Ovary (tissue), 9 donors: ENCODE data around the gene ZFYVE1. TPM values are rescaled to one million over a fixed set of nuclear protein-coding genes. Genes with fewer than 3 reads are reported as not detected.
A peak's percentile ranks its signal among the peaks of the same experiment; 100 is the strongest.

Source experiments
- DNase-seq, 5 donors: peaks; one replicate each; pipeline ENCODE4 v3.0.0-alpha.2; 2019 to 2020
- H3K27ac ChIP-seq, 2 donors: fragments of 200-600 bp; one replicate each; pipeline versions ENCODE4 v1.5.1 to v1.8.0; 2019 to 2022
- H3K27me3 ChIP-seq: fragments of 200-600 bp; one replicate; pipeline ENCODE4 v1.8.0; 2022
- H3K36me3 ChIP-seq: fragments of 200-600 bp; sonication (generic); one replicate; pipeline ENCODE4 v1.5.1; 2019
- H3K4me1 ChIP-seq: one replicate; pipeline ENCODE4 v1.8.1; 2013; ENCODE audit warnings: mild to moderate bottlenecking, moderate library complexity; ENCODE audit not compliant: insufficient read depth
- H3K4me3 ChIP-seq: fragments of 200-600 bp; sonication (generic); one replicate; pipeline ENCODE4 v1.5.1; 2017
- H3K9me3 ChIP-seq, 2 donors: fragments of 200-600 bp in 1 of 2; sonication (generic) in 1 of 2; one replicate each; pipeline versions ENCODE4 v1.5.1 to v1.8.1; 2013 to 2019; ENCODE audit warnings: mild to moderate bottlenecking in 1 of 2, moderate library complexity in 1 of 2
- CTCF ChIP-seq, 3 donors: fragments of 450-650 bp in 2 of 3; fragments of 200-600 bp in 1 of 3; IDR thresholded peaks; one replicate each; pipeline versions ENCODE4 v1.5.1 to v1.8.0; 2016 to 2022; ENCODE audit warnings: antibody characterized with exemption in 3 of 3, mild to moderate bottlenecking in 1 of 3
- EP300 ChIP-seq: sonication (generic); formaldehyde crosslinking; IDR thresholded peaks from one replicate; pipeline ENCODE4 v1.6.1; 2017; ENCODE audit warnings: antibody characterized with exemption
- POLR2A ChIP-seq: fragments of 450-650 bp; IDR thresholded peaks from one replicate; pipeline ENCODE4 v1.6.1; 2017; ENCODE audit warnings: antibody characterized with exemption, mild to moderate bottlenecking, moderate library complexity
- WGBS, 3 donors: extraction: QIAGEN DNeasy Blood & Tissue Kit in 1 of 3; methylation state at CpG; one replicate each; pipeline versions ENCODE4 v1.1.5 to v1.1.7; 2013 to 2017; 5-methylcytosine and 5-hydroxymethylcytosine counted together
- intact Hi-C, 4 donors: fragments of 100-400 bp; cut with DNase I; formaldehyde crosslinking; loops; one replicate each; pipeline versions ENCODE4 v1.11.0 to v1.15.1; 2022 to 2023
- polyA plus RNA-seq, 2 donors: library from polyadenylated mRNA; stranded (reverse); fragments of 200-250 nt in 1 of 2; fragments of 350-450 nt in 1 of 2; fragmentation: Illumina TruSeq in 1 of 2; extraction: RNeasy Lipid Tissue Mini Kit (QIAGEN cat#74804) in 1 of 2; gene quantifications; one replicate each; pipeline ENCODE4 v1.2.3, GENCODE V29; 2013 to 2014
- total RNA-seq, 7 donors: library from RNA; depleted of rRNA in 2 of 7; stranded (reverse); fragments of >200 nt in 2 of 7; fragmentation: NEBNext Ultra II Directional in 3 of 7; extraction: Animal tissue kit (Norgen Biotek cat#: 25700) in 3 of 7; gene quantifications; one replicate each; pipeline versions ENCODE4 v1.1.0 to v1.2.4, GENCODE V29; 2016 to 2023
- donor health status: DM: no; HTN: no; CAD: no; lungs with moderate emphysema.
- donor health status: DM: no; HTN: no; CAD: no.
- donor health status: Bipolar disorder and iron deficiency.
- donor health status: DM: yes; HTN: yes; CAD: no.
- donor health status: DM: no; HTN: no; CAD: no.
- donor health status: DM: yes; HTN: yes; CAD: no.

Gene ZFYVE1
- total and polyA plus RNA-seq, 9 donors: 8.6 to 17.6 (median 12.3) TPM

DNA sequence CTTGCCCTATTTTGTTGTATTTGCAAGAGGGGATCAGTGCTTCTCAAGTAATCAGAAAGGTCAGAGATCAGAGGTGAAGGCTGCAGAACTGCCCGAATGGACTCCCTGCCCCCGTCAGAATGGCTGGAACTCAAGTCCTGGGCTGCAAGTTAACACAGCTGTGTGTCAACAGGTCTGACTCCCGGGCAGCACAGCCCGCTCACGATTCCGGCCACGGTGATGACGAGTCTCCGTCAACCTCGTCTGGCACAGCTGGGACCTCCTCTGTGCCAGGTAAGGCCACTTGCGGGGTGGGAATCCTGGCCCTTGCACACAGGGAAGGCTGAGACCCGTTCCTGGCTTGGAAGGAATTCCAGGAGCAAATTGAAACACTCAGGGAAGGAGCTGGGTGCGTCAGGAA lies 87.3 kb downstream of the ZFYVE1 start:
- Histone ChIP-seq H3K4me3 (no peak overlapping the region), H3K4me1 (peaks cover 4% of the 10 kb centered on the region), H3K36me3 (no peaks in the 10 kb centered on the region), H3K27me3 (no peaks in the 10 kb centered on the region), H3K27ac (peak overlapping the region in 1 of 2 donors; percentile 58), H3K9me3 (no peaks in the 10 kb centered on the region)
- WGBS, 3 donors: 15 to 50% (median 22%) methylated on average over 13 of the region's 13 CpGs
- peak; percentile 38 to 68 (median 60) for DNase-seq
- TF ChIP-seq EP300: no peak
- no peak for TF ChIP-seq CTCF (IDR thresholded peaks at IDR 0.05)
- TF ChIP-seq POLR2A: no peak
- intact Hi-C loops: loop anchor here in 1 of 4 donors (5.0 kb wide), 1 partner anchor 32 kb away; no protein-coding TSS in a partner anchor

- intact Hi-C loops: no loop called here
- Histone ChIP-seq H3K4me3 (no peak overlapping the region), H3K27ac (no peak overlapping the region), H3K27me3 (no peaks in the 10 kb centered on the region), H3K9me3 (no peaks in the 10 kb centered on the region), H3K4me1 (no peaks in the 10 kb centered on the region), H3K36me3 (no peaks in the 10 kb centered on the region)
- TF ChIP-seq CTCF (IDR thresholded peaks at IDR 0.05) (no peak), POLR2A (no peak), EP300 (no peak)
- DNase-seq: no peak
- WGBS, 3 donors: 86 to 91% (median 88%) methylated on average over 7 of the region's 7 CpGs
Measured at GRCh38 chr14:72932893-72933292, 94.0 kb downstream of the ZFYVE1 start.

GRCh38 chr14:72929316-72930080 lies 97.4 kb downstream of the ZFYVE1 start:
- TF ChIP-seq CTCF (IDR thresholded peaks at IDR 0.05) (no peak), EP300 (no peak), POLR2A (no peak)
- H3K4me1 ChIP-seq: peaks cover 1% of the 10 kb centered on the region
- no peaks in the 10 kb centered on the region for H3K9me3 ChIP-seq
- H3K27ac ChIP-seq: no peak overlapping the region
- no peak overlapping the region for H3K4me3 ChIP-seq
- intact Hi-C loops: no loop called here
- no peak for DNase-seq
- no peaks in the 10 kb centered on the region for H3K36me3 ChIP-seq
- 90 to 95% (median 94%) methylated on average over 43 of the region's 43 CpGs for WGBS, 3 donors
- H3K27me3 ChIP-seq: no peaks in the 10 kb centered on the region

DNA sequence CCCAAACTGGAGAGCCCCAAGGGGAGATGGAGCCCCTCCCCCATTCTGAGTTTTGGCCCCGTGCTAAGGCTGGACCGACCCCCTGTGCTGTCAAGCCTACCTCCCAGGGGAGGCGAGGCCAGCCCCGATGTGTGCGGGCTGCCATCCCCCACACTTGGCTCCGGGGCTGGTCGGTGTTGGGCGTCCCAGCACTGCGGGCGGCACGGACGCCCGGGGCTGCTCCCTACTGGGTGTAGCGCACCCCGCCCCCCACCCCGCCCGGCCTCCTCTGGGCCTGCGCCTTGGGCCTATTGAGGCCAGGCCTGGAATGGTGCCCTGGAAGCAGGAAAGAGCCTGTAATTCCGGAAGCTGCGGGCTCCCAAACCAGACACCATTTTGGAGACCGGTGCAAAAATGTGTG lies 98.0 kb downstream of the ZFYVE1 start:
- intact Hi-C loops: no loop called here
- H3K9me3 ChIP-seq: no peaks in the 10 kb centered on the region
- no peaks in the 10 kb centered on the region for H3K27me3 ChIP-seq
- peaks cover 1% of the 10 kb centered on the region for H3K4me1 ChIP-seq
- H3K4me3 ChIP-seq: no peak overlapping the region
- 86 to 90% (median 86%) methylated on average over 13 to 21 of the region's 21 CpGs for WGBS, 3 donors
- H3K36me3 ChIP-seq: no peaks in the 10 kb centered on the region
- DNase-seq: peak in 1 of 5 donors; percentile 40
- TF ChIP-seq CTCF (IDR thresholded peaks at IDR 0.05) (no peak), POLR2A (no peak), EP300 (no peak)
- H3K27ac ChIP-seq: no peak overlapping the region
